HG02885 (cell line): ENCODE data around the gene CHMP4B.

ENCODE experiments used
- ATAC-seq: cut with Tn5 transposase; IDR thresholded peaks from one replicate; pipeline ENCODE4 v1.9.1; 2021; ENCODE audit warnings: mild to moderate bottlenecking; ENCODE audit not compliant: unreplicated experiment, poor library complexity

CHMP4B gene

DNA sequence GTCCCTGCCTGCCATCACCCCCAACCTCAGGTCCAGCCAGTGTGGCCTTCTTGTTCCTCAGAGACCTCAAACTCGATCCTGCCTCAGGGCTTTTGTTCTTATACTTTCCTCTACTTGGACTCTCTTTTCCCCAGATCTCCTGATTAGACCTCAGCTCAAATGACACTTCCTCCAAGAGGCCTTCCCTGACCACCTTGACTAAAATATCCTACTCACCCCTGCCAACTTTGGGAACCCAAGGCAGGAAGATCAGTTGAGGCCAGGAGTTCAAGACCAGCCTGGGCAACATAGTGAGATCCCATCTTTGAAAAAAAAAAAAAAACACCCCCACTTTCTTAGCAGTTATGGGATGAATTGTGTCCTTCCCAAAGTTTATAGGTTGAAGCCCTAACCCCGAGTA, 73.5 kb downstream of the CHMP4B start:
- no peak for ATAC-seq

DNA sequence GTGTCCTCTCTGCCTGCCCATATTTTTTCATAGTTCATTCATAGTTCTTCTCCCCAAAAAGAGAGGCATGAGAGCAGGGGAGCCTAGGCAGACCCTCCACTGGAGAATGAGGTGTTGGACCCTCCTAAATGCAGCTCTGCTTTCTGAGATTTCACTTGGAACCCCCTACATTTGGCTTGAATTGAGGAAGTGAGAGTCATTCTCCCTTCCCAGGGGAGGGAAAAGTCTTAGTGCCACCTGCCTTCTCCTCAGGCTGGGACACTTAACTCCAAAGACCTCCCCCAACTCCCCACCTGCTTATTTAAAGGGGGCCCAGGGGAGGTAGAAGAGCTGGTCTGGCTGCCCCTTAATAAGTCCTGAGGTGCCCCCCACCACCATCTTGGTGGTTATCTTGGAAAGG, 78.2 kb downstream of the CHMP4B start:
- no peak for ATAC-seq

DNA sequence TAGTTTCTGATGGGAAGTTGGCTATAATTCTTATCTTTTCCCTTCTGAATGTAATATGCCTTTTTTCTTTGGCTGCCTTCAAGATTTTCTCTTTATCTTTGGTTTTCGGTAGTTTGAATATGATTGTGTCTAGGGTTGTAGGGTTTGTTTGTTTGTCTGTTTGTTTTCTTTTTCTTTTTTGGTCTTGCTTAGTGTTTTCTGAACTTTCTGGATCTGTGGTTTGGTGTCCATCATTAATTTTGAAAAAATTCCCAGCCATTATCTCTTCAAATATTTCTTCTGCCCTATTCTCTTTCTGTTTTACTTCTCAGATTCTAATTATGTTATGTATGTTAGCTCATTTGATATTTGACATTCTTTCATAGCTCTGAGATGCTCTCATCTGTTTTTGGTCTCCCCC, 79.4 kb downstream of the CHMP4B start:
- no peak for ATAC-seq

DNA sequence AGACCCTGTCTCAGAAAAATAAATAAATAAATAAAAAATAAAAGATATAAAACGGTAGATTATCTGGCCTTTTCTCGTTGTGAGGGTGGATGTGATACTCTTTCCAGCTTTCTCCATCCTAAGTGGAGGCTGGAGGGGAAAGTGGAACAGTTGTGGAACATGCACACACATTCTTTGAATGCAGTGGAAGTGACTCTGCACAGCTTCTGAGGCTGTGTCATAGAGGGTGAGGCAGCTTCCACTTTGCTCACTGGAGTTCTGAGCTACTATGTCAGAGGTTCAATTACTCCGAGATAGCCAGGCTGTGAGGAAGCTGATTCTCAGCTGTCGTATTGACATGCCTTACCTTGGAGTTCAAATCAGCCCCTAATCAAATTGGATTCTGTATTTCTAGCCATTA, 82.2 kb downstream of the CHMP4B start:
- no peak for ATAC-seq

DNA sequence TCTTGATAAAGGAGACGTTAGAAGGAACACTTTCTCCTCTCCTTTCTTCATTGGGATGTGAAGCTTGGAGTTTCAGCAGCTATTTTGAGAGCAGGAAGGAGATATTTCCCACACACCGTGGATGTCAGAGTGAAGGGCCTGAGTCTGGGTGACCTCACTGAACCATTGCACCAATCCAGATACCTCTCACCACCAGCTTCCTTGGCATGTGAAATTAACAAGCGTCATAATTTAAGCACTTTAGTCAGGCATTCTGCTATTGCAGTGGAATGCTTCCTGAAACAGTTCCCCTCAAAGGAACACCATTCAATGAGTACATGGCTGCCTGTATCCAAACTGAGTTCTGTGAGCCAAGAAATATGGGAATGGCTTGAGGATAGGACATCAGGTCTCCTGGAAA, 83.7 kb downstream of the CHMP4B start:
- no peak for ATAC-seq

DNA sequence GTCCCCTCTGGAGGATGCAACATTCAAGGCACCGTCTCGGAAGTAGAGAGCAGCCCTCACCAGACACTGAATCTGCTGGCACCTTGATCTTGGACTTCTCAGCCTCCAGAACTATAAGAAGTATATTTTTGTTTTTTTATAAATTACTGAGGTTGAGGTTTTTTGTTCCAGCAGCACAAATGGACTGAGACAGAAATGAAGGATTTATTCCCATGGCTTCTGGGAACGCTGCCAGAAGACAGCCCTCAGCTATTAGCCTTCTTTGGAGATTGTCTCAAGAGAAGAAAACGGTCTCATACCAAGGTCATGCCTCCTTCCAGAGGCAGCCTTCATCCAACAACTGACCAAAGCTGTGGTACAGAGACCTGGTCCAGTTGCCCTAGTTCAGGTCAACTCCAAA, 85.4 kb downstream of the CHMP4B start:
- ATAC-seq = no peak

DNA sequence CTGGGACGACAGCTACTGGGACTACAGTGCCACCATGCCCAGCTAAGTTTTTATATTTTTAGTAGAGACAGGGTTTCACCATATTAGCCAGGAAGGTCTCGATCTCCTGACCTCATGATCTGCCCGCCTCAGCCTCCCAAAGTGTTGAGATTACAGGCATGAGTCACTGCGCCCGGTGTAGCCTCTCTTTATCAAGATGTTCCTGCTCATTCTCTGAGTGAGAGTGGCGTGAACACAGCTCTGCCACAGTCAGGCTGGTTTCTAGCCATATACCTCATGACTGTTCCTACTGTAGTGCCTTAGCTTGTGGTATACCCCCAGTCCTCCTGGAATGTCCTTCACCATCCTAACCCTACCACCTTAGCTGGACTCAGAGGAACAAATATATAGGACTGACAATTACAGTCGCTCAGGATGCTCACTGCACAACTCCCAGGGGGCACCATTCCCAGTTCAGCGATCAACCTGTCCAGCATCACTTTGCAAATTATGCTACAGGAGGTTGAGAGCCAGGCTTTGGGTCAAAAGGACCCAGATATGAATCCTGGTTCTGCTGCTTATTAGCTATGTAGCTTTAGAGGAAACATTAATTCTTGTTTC, 86.3 kb downstream of the CHMP4B start:
- ATAC-seq = no peak

DNA sequence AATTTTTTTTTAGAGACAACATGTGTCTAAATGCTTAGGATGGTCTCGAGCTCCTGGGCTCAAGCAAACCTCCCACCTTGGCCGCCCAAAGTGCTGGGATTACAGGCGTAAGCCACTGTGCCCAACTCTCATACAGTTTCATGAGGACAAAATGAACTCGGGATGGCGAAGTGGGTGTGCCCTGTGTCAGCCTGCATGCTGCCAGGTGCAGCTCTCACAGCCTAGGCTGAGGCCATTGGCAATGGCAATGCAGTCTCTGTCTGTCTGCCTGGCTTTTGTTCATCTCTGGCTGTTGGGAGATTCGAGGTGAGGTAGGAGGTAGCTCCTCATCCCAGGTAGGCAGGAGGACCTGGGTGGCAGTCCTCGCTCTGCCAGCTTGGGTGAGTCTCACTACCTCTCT, 88.0 kb downstream of the CHMP4B start:
- ATAC-seq = no peak

DNA sequence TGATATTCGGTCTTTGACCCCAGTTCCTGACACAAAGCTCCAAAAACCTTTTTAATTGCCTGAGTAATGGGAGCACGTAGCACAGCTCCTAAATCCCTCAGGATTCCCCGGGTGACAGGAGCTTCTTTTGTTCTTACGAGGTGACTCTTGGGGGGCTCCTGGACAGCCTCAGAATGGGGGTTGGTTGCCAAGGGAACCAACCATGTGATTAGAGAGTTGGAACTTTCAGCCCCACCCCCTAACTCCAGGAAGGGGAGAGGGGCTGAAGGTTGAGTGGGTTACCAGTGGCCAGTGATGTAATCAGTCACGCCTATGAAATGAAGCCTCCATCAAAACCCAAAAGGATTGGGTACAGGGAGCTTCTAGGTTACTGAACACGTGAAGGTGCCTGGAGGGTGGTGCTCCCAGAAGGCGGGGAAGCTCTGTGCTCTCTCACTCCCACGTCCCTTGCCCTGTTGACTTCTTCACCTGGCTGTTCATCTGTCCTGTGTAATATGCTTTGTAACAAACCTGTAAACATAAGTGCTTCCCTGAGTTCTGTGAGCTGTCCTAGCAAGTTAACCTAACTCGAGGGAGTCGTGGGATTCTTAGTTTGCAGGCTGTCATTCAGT, 89.5 kb downstream of the CHMP4B start:
- no peak for ATAC-seq

DNA sequence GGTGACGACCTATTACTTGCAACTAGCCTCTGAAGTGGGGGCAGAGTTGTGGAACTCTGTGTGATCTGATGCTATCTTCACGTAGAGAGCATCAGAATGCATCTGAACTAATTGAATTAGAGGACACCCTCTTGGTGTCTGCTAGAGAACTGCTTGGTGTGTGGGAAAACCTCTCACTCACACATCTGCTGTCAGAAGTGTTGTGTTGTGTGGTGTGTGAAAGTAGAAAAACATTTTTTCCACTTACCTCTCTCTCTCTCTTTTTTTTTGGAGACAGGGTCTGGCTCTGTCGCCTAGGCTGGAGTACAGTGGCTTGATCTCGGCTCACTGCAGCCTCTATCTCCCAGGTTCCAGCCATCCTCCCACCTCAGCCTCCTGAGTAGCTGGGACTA, 90.0 kb downstream of the CHMP4B start:
- no peak for ATAC-seq

DNA sequence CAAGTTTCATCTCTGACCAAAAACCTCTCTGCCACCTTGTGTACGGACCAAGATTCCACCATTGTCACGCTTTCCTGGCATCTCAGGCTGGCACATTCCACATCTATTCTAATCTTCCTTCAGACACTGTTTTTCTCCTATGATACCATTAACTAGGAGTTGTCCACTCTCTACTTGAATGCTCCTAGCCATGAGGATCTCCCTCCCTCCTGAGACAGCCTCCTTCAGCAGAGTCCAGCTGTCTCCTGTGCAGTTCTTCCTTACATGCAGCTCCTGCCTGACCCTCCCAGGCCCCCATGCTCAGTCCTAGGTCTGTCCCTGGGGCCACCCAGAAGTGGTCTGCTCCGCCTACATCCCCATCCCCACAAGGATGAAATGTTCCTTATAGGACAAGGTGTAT, 90.9 kb downstream of the CHMP4B start:
- ATAC-seq = no peak
